Measurements from ENCODE around the gene ZNF511.
A peak's percentile ranks its signal among the peaks of the same experiment; 100 is the strongest.

ZNF511 gene

DNA sequence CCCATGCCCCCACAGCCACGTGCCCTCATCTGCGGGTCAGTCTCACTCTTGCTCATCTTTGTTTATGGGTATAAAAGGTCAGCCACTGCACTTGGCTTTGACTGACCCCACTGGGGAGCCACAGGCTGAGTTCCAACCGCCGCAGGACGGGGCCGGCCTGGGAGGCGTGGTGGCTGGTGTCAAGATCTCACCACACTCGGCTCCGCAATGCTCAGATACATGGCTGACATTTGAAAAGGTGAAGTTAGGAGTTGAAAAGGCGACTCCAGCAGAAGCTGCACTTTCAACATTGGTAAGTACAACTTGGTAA, 14.9 kb upstream of the ZNF511 start:
- DNase-seq = no peak

DNA sequence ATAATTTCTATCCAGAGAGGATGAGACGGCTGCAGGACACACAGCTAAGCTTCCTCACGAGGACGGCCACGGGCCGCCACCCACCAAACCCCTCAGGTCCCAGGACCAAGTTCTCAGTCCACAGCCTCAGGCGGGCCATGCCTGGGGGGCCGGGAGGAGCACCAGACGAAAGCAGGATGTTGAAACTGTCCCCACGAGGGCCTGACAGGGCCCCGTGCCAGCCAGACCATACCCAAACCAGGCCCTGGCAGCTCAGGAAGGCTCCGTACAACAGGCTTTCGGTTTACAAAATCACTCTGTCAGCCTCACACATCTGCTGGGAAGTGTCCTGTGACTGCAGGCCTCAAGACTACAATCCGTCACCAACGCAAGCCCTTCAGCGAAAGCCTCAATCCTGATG, 14.5 kb upstream of the ZNF511 start:
- no peak for DNase-seq

DNA sequence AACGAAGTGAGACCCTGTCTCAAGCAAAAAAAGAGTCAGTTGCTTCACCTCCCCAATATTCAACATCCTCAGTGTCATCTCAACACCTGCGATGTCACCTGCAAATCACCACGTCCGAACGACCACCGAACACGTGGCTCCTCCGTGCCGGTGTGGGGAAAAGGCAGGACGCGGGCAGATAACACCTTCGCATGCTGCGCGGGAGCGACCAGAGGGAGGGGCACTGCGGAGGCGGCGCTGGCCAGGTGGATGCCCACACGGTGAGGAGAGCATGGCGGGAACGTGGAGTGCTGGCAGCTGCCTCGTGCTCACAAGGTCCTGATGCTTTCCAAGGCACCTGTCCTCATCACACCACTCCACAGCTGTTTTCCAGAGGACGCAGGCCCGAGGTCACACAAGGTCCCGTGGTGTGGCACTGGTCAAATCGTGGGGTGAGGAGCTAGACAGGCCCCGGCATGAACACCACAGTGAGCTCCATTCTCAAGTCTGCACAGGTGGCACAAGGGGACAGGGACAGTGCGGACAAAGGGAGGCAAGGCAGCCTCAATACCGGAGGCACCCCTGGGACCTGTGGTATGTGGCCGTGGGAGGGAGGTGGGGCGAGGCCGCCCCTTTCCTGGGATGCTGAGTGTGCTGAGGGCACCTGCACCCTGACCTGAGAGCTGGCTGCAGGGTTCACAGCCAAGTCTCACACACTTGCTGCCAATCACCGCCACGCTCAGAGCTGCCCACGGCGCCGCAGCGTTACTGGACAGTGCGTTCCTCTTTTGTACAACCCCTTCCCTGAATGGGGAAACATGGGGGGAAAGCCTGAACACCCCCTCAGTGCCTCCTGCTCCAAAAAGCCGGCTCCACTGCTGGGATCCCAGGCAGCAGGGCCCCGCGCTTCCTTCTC, 13.0 kb upstream of the ZNF511 start:
- DNase-seq = no peak

DNA sequence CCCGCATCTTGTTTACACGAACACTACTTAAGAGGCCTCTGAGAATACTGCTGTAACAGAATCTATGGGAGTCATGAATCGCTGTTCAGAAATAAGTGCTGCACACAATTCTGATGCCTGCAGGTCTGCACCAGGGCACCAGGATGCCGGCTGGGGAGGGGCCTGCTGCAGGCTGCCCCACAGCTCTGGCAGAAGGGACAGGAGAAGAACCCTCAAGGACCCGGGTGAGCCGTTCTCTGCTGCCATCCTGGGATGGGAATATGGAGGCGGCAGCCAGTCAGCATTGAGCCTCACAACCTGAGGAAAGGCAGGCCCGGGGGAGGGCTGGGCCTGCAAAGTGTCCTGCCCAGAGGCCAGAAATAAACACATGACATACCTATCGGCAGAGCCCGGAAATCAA, 11.2 kb upstream of the ZNF511 start:
- no peak for DNase-seq

DNA sequence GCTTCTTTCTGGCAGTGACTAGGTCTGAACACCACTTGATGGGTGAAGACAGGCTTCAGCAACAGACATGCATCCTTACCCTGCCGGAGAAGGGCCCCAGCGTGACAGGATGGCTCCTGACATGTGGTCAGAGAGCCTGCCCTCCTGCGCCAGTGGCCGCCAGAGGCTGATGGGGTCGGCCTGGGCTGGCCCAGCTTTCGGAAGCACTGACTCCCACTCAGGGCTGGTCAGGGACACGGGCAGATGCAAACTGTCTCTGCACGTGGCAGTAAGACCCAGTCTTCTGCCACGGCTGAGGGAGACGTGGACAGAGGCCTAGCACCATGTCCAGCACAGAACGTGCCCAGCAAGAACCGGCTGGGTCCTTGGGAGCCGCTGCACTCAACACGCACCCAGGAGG, 10.2 kb upstream of the ZNF511 start:
- DNase-seq = no peak

DNA sequence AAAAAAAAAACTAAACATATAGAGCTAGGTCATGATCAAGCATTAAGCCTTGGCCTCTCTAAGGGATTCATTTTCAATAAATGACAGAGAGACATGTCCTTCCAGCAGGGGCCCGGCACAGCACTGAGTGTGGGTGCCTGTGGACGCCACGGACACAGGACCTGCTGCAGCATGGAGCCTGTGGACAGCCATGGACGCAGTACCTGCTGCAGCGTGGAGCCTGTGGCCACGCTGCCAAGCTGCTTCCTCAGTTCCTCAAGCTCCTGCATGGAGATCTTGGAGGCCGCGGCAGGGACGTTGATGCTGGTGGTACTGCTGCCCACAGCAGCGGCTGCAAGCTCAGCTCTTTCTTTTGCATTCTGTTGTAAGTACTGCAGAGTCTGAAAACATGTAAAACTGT, 9.5 kb upstream of the ZNF511 start:
- no peak for DNase-seq

DNA sequence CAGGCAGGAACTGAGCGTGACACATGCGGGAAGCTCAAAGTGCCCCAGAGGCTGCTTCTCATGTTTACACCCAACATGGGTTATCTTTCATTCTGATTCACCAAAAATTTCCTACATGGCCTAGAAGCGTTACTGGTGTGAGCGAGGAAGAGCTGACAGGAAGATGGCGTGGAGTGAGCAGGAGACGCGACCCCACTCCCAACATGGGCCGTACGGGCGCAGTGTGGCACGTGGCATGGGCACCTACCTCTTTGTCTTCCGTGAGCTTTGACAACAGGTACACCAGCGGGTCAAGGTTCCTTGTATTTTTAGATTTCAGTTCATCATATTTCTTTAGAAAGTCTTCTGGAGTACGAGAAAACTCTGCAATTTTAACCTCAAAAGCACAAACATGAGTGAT, 9.0 kb upstream of the ZNF511 start:
- DNase-seq = no peak

DNA sequence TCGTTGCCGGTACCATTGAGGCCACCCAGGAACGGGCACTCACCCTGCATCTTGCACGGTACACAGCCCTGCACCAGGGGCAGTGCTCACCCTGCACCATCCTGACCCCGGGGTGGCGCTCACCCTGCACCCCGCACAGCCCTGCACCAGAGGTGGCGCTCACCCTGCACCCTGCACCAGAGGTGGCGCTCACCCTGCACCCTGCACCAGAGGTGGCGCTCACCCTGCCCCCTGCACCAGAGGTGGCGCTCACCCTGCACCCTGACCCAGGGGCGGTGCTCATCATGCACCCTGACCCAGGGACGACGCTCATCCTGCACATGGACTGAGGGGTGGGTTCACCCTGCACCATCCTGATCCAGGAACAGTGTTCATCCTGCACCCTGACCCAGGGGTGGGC, 6.5 kb upstream of the ZNF511 start:
- no peak for DNase-seq

DNA sequence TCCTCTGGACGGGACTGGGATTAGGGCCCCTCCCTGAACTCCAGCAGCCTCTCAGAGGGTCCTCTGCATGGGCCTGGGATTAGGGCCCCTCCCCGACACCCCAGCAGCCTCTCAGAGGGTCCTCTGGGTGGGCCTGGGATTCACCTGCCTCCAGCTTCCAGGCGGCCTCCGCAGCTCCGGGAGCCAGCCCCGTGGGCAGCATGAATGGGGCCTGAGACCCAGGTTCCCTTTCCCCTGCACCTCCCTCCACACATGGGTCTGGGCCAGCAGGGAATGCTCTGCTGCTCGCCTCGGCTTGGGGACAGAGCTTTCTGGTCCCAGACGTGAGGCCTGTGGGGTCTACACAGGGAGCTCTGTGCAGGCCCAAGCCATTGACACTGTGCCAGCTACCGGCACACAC, 5.5 kb upstream of the ZNF511 start:
- DNase-seq = no peak

DNA sequence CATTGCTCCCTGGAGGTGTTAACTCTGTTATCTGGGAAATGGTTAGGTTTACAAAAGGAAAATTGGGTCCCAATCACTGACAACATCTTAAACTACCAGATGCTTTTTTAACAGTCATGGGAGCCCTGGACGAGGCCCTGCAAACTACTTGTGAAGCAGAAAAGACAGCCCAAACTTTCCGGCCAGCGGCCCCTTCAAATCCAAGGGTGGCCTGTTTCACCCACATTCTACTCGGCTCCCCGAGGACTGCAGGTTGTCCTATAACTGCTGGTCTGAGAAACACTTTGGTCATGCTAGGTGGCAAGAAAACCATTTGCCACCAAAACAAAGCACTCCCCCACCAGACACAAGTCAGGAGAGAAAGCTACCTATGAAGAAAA, 2.6 kb upstream of the ZNF511 start:
- no peak for DNase-seq

DNA sequence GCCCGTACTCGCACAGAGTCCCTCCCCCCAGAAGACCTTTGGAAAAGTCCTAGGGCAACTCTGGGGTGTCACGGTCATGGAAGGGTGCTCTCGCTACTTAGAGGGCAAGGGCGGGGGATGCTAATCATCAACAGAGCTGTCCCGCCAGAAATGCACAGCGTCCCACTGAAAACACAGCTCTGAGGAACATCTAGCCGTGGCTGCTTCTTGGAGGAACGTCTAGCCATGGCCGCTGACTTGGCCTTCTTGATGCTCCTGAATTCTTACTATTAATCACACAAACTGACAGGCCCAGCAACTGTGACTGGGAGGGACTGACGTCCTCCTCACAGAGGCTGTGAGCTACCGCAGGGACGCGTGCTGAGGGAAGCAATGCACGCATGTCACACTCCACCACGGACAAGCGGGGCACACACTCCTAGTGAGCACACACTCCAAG, 1.8 kb upstream of the ZNF511 start:
- no peak for DNase-seq

DNA sequence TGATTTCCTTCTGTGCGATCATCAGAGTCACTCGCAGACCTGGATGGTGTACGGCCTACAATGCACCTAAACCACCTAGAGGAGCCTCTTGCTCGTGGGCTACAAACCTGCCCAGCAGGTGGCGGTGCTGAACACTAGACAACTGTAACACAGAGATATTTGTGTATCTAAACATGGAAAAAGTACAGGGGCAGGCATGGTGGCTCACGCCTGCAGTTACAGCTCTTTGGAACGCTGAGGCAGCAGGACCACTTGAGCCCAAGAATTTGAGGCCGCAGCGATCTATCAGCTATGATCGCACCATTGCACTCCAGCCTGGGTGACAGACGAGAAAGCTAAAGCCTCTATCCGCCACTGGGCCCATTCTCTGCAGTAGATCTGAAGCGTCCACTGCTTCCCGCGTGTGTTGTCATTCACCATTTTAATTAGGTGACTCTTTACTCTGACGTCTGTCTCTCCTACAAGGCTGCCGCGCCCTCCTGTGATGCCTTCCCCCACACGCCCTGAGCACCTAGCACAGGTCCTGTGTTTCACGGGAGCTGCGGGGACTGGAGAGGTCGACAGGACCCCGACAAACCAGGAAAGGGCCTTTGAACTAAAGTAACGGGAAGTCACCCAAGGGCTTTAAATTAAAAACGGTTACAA, 816 bp upstream of the ZNF511 start:
- peak; percentile 39 for DNase-seq

DNA sequence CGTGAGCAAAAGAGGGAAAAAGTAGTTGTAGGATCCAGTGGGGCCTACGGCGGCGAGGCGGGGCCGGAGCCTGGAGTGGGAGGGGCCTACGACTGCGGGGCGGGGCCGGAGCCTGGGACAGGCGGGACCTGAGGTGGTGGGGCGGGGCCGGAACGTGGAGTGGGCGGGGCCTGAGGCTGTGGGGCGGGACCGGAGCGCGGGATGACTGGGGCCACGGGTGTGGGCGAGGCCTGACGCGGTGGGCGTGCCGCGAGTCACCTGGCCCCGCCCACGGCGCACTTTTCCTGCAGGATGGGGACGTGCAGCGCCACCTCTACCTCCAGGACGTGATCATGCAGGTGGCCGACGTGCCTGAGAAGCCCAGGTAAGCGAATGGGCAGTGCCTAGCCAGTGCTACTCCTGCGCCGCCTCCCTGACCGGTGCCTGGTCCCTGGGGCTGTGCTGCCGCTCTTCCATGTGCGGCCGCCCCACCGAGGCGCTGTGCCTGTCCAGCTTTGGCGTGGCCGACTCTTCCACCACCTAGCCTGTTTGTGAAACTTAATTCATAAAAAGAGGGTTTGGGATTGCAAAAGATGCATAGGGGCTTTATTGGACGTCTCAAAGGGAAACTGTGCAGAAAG, 496 bp downstream of the ZNF511 start:
- peak; percentile 54 for DNase-seq

DNA sequence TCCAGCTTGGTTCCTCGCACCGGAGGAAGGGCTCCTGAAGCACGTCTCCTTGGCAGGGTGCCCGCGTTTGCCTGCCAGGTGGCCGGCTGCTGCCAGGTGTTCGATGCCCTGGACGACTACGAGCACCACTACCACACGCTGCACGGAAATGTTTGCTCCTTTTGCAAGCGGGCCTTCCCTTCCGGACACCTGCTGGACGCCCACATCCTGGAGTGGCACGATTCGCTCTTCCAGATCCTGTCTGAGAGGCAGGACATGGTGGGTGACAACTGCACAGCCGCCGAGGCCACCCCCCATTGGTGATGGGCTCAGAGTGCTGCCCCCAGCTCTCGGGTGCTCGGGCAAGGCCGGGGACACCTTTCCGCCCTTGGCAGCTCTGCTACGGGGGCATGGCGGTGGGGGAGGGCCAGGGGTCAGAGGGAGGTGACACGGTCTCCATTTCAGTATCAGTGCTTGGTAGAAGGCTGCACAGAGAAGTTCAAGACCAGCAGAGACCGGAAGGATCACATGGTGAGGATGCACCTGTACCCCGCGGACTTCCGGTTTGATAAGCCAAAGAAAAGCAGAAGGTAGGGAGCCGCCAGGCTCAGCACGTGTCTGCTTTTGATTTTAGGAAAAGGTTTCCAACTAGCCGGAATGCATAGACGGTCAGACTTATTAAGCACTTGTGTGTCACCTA, 1.1 kb downstream of the ZNF511 start:
- peak; percentile 67 for DNase-seq

DNA sequence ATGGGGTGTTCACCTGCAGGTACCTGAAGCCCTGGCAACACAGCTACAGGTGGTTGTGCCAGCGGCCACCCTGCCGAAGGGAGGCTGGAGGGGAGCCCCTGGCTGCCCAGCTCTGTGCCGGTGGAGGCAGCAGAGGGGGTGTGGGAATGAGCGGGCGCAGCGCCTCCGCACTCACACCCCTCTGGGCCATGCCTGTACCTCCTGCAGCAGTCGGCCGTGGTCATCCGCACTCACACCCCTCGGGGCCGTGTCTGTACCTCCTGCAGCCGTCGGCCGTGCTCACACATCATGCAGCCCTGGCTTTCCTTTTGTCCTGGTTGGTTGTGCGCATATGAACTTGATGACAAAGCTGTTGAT, 1.7 kb downstream of the ZNF511 start:
- DNase-seq = no peak

DNA sequence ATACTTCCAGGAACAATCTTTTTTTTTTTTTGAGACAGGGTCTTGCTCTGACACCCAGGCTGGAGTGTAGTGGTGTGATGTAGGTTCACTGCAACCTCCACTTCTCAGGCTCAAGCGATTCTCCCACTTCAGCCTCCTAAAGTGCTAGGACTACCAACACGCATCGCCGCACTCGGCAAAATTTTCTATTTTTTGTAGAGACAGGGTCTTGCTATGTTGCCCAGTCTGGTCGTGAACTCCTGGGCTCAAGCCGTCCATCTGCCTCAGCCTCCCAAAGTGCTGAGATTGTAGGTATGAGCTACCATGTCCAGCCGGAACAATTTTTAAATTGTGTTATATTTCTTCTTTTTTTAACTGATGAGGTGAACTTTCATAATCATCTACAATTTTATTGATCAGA, 2.1 kb downstream of the ZNF511 start:
- DNase-seq = no peak

DNA sequence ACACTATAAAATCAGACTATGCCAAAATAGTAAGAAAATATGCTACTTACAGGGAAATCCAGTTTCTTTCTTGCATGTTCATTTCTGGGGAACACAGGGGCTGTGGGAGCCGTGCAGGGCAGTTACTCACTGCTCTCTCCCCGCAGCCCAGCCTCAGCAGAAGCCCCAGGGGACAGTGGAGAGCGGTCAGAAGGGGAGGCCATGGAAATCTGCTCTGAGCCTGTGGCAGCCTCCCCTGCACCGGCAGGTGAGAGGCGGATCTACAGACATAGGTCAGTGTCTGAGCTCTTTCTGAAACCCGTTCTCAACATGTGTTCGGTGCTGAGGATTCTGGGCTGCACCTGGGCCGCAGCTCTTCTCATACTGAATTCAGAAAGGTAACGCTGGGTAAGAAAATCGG, 2.9 kb downstream of the ZNF511 start:
- DNase-seq = no peak

DNA sequence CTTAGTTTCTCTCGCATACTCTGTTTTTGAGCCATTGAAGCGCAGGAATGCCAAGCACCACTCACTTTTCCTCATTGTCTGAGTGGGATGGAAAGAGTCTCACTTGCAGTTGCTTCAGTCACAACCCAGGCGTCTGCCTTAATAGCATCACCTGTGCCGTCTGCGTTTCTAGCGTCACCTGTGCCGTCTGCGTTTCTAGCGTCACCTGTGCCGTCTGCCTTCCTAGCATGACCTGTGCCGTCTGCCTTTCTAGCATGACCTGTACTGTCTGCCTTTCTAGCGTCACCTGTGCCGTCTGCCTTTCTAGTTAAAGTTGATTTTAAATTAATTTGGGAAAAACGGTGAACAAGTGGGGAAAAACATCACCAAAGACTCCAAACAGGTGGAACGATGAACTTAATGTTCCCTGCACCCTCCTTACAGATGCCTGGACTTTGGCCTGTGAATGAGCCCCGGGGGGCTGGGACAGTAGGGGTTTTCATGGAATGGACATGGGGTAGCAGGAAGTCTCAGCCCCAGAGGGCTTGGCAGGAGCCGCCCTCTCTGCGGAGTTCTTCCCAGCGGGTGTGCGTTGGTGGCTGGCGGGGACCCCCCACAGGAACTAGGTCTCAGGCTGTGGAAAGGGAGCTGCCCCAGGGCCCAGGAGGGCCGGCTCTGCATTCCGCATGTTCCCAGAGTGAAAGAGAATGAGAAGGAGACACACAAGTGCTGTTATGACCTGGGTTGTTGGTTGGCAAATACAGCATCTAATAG, 3.5 kb downstream of the ZNF511 start:
- DNase-seq = no peak

DNA sequence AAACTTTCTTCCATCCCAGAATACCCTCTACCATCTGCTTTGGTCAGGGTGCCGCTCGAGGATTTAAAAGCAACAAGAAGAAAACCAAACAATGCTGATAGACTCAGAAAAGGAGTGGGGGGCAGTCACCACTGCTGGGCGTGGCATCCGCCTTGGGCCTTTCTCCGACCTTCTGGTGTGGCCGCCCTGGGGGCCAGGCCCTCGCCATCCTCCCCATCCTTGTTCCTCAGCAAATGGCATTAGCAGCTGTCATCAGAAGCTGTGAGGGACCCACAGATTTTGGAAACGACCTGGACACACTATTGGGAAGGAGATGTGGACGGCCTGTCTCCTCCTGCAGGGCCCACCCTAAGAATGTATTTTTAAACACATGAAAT, 4.0 kb downstream of the ZNF511 start:
- DNase-seq = no peak

DNA sequence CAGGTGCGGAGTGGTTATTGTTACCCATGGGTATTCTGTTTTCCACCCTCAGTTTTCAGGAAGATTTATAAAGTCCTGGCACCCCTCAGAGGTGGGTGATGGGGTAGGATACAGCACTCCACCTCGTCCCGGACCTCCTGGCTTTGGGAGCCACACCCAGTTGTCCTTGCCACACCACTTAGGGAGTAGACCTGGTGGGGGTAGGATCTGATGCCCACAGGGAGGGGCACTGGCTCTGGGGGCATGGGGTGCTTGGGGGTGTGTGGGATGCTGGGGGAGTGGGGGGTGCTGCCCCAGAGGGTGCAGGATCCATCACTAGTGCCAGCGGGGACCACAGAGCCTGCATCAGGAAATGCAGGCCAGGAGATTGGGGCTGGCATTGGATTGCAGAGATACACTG, 4.5 kb downstream of the ZNF511 start:
- no peak for DNase-seq

DNA sequence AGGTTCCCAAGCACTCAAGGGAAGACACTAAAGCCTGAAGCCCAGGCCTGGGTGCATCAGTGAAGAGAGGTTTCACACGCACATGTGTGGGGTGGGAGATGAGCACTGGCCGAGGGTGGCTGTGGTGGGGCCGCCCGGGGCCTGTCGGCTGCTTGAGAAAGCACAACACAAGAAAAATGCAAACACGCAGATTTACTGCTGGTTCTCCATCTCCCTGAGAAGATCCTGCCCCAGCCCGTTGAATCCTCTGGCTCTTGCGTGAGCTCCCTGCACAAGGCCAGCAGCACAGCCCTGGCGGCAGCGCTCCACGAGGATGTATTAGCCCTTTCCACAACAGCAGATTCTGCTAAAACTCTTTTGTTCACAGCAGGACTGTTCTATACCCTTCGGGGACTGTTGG, 6.2 kb downstream of the ZNF511 start:
- DNase-seq = no peak

DNA sequence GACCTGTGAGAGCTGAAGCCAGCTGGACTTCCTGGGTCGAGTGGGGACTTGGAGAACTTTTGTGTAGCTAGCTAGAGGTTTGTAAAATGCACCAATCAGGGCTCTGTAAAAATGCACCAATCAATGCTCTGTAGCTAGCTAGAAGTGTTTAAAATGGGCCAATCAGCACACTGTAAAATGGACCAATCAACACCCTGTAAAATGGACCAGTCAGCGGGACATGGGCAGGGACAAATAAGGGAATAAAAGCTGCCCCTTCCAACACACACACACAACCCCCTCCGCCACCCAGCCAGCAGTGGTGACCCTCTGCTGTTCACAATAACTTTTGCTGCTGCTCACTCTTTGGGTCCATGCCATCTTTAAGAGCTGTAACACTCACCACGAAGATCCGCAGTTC, 7.1 kb downstream of the ZNF511 start:
- no peak for DNase-seq

DNA sequence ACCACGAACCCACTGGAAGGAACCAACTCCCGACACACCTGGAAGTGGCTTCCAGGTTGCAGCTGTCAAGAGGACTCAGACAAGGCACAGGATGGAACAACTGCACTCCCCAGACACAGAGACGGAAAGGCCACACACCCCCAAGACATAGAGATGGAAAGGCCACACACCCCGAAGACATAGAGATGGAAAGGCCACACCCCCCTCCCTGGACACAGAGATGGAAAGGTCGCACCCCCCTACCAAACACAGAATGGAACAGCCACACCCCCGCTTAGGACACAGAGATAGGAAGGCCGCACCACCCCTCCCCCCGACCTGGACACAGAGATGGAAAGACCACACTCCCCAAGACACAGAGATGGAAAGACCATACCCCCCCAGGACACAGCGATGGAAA, 7.6 kb downstream of the ZNF511 start:
- DNase-seq = no peak
